DOHH2 (cell line): ENCODE measurements around the gene TSHZ3.

ENCODE experiments used
- EZH2phosphoT487 ChIP-seq: fragments of 200-600 bp; sonication (generic); IDR thresholded peaks from 2 replicates; pipeline ENCODE4 v1.6.1; 2017; ENCODE audit warnings: borderline replicate concordance, mild to moderate bottlenecking, antibody characterized with exemption, low read length, moderate library complexity, mixed read lengths
- TF ChIP-seq, protein P1 (sequence below): fragments of 200-600 bp; sonication (generic); IDR thresholded peaks from one replicate; pipeline ENCODE4 v1.5.1; 2014; ENCODE audit warnings: antibody characterized with exemption, mild to moderate bottlenecking, low read depth, low read length; ENCODE audit not compliant: poor library complexity, severe bottlenecking

DNA sequence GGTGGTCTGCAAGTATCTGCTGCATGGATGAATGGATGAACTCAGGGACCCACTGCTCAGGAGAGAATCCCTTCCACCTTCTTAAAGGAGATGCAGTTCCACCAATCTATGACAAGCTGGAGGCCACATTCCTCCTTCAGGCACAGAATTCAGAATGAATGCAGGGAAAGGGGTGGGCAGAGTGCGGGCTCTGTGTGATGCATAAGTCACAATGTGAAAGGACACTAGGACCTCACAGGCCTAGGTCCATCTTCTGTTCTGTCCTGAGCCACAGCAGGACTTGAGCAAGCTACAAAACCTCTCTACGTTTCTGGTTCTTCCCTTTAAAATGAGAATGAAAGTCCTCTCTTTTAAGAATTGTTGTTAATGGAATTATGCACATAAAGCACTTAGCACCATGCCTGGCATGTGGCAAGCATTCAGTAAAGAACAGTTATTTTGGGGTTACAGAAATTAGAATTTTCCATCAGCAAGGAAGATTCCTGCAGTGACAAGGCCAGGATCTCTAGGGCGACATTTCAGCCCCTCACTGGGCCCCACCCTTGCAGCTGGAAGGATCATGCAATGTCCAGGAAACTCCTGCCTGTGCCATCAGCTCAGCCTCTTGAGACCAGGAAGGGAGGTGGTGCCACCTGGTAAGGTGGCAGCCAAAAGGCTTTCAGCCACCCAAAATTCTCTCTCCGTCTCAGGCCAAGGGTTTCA is 38.7 kb downstream of the TSHZ3 start:
- TF ChIP-seq, protein P1, sequence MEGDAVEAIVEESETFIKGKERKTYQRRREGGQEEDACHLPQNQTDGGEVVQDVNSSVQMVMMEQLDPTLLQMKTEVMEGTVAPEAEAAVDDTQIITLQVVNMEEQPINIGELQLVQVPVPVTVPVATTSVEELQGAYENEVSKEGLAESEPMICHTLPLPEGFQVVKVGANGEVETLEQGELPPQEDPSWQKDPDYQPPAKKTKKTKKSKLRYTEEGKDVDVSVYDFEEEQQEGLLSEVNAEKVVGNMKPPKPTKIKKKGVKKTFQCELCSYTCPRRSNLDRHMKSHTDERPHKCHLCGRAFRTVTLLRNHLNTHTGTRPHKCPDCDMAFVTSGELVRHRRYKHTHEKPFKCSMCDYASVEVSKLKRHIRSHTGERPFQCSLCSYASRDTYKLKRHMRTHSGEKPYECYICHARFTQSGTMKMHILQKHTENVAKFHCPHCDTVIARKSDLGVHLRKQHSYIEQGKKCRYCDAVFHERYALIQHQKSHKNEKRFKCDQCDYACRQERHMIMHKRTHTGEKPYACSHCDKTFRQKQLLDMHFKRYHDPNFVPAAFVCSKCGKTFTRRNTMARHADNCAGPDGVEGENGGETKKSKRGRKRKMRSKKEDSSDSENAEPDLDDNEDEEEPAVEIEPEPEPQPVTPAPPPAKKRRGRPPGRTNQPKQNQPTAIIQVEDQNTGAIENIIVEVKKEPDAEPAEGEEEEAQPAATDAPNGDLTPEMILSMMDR: no peak
- no peak for TF ChIP-seq EZH2phosphoT487
